ENCODE results near the gene HABP2. TPM values are rescaled to one million over a fixed set of nuclear protein-coding genes. Genes with fewer than 3 reads are reported as not detected.

The HABP2 gene
- polyA plus RNA-seq, 1 donor from 2014 or later, result not detected

DNA sequence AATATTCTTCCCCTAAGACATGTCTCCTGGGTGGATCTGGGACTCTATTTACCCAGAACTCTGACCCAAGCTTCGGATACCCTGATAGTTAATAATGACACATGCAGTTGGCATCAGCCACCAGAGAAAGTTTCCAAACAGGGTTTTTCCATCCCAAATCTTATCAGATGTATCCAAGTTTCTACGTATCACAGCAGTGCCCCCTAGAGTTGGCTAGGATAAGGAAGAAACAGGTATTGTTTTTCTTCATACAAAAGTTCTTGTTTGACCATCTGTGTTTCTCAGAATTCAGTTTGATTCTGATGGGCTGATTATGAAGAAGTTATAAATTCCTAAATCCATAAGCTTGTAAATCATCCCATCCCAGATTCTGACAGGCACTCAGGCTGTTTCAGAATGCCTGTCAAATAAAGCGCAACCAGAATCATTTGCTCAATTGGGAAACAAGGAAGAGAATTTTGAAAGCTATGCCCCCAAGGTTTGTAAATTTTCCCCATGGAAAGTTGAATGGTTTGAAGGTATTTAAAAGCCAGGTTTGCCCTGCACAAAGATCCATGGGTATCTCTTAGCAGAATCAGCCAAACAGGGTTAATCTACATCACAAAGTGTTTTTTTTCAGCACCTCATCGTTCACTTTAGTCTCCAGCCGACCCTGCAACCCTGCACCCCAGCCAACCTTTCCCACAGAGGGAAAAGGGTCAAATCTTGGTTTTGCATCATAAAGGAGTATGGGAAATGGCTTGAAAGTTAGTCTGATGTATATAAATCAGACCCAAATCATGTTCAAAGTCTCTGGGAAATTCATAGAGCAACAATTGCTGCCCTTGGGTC lies 63.6 kb downstream of the HABP2 start:
- no peaks in the 10 kb centered on the region for H3K9me3 ChIP-seq (ENCODE audit: low read length)
- H4K20me1 ChIP-seq (ENCODE audit: insufficient read depth), result no peaks in the 10 kb centered on the region
- H3K27me3 ChIP-seq (ENCODE audit: insufficient read depth, low read depth, low read length), result no peaks in the 10 kb centered on the region
- H3K9me2 ChIP-seq (ENCODE audit: insufficient read depth, low read length), result no peaks in the 10 kb centered on the region
- no peak overlapping the region for H3K4me2 ChIP-seq (ENCODE audit: low read length)
- H2AFZ ChIP-seq (ENCODE audit: low read depth, low read length), result no peak overlapping the region
- no peak overlapping the region for H3K9ac ChIP-seq (ENCODE audit: low read length)
- H3K36me3 ChIP-seq (ENCODE audit: insufficient read depth, low read length), result no peaks in the 10 kb centered on the region
- no peaks in the 10 kb centered on the region for H3F3A ChIP-seq (ENCODE audit: insufficient read depth, low read length, poor library complexity, severe bottlenecking)
- no peak for TF ChIP-seq TAF1 (IDR thresholded peaks at IDR 0.05; ENCODE audit: low read depth)
- TF ChIP-seq, protein P1, sequence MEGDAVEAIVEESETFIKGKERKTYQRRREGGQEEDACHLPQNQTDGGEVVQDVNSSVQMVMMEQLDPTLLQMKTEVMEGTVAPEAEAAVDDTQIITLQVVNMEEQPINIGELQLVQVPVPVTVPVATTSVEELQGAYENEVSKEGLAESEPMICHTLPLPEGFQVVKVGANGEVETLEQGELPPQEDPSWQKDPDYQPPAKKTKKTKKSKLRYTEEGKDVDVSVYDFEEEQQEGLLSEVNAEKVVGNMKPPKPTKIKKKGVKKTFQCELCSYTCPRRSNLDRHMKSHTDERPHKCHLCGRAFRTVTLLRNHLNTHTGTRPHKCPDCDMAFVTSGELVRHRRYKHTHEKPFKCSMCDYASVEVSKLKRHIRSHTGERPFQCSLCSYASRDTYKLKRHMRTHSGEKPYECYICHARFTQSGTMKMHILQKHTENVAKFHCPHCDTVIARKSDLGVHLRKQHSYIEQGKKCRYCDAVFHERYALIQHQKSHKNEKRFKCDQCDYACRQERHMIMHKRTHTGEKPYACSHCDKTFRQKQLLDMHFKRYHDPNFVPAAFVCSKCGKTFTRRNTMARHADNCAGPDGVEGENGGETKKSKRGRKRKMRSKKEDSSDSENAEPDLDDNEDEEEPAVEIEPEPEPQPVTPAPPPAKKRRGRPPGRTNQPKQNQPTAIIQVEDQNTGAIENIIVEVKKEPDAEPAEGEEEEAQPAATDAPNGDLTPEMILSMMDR (IDR thresholded peaks at IDR 0.05; ENCODE audit: poor library complexity, severe bottlenecking), result peak; percentile 47
- no peak overlapping the region for H3K4me3 ChIP-seq (ENCODE audit: low read length)
- no peaks in the 10 kb centered on the region for H3K79me2 ChIP-seq (replicated peaks; ENCODE audit: insufficient read depth, low read length)
- H3K27ac ChIP-seq (ENCODE audit: low read length), result no peak overlapping the region

DNA sequence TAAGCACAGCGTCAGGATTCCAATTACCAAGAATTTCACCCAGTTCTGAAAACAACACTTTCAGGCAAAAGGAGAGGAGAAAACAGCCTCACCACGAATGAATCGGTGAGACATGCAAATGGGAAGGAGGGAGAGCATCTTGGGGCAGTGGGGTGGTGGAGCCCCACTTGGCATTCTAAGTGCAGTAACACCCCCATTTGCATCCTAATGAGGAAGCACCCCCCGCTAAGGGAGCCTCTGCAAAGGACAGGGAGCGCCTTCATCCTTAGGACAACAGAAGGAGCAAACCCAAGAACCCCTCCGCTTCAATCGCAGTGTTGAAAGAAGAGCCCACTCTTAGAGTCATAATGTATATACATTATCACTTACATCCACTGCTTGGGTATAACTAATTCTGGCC lies 64.2 kb downstream of the HABP2 start:
- no peaks in the 10 kb centered on the region for H4K20me1 ChIP-seq (ENCODE audit: insufficient read depth)
- H3K27me3 ChIP-seq (ENCODE audit: insufficient read depth, low read depth, low read length), result no peaks in the 10 kb centered on the region
- no peak overlapping the region for H3K4me2 ChIP-seq (ENCODE audit: low read length)
- TF ChIP-seq EZH2 (IDR thresholded peaks at IDR 0.05; ENCODE audit: borderline replicate concordance, insufficient read depth, low read length, poor library complexity, severe bottlenecking), result no peak
- TF ChIP-seq MXI1 (conservative IDR thresholded peaks at IDR 0.05; ENCODE audit: poor library complexity, severe bottlenecking), result no peak
- TF ChIP-seq POLR2AphosphoS5 (IDR thresholded peaks at IDR 0.05), result no peak
- TF ChIP-seq RAD21 (conservative IDR thresholded peaks at IDR 0.05), result no peak
- H3K9me2 ChIP-seq (ENCODE audit: insufficient read depth, low read length), result no peaks in the 10 kb centered on the region
- H3K9ac ChIP-seq (ENCODE audit: low read length), result no peak overlapping the region
- H3K4me3 ChIP-seq (ENCODE audit: low read length), result no peak overlapping the region
- H3K36me3 ChIP-seq (ENCODE audit: insufficient read depth, low read length), result no peaks in the 10 kb centered on the region
- H3K79me2 ChIP-seq (replicated peaks; ENCODE audit: insufficient read depth, low read length), result no peaks in the 10 kb centered on the region
- H3K27ac ChIP-seq (ENCODE audit: low read length), result no peak overlapping the region
- H3K9me3 ChIP-seq (ENCODE audit: low read length), result no peaks in the 10 kb centered on the region
- H2AFZ ChIP-seq (ENCODE audit: low read depth, low read length), result no peak overlapping the region
- no peaks in the 10 kb centered on the region for H3F3A ChIP-seq (ENCODE audit: insufficient read depth, low read length, poor library complexity, severe bottlenecking)

DNA sequence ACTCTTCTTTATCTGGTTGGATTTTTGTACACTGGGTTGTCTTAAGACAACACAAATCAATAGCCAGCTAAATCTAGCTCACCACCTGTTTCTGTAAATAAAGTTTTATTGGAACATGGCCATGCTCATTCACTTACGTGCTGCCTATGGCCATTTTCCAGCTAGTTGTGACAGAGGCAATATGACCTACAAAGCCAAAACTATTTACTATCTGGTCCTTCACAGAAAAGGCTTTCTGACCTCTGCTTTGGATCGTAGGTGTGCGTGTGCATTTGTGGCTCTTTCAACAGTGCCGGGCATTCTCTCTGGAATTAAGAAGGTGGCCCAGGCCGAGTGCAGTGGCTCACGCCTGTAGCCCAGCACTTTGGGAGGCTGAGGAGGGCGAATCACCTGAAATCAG lies 65.5 kb downstream of the HABP2 start:
- Histone ChIP-seq H3K27me3 (ENCODE audit: insufficient read depth, low read depth, low read length) (no peaks in the 10 kb centered on the region), H3K27ac (ENCODE audit: low read length) (no peak overlapping the region), H3K79me2 (replicated peaks; ENCODE audit: insufficient read depth, low read length) (no peaks in the 10 kb centered on the region), H3K4me2 (ENCODE audit: low read length) (no peak overlapping the region), H3K36me3 (ENCODE audit: insufficient read depth, low read length) (no peaks in the 10 kb centered on the region), H3K9me2 (ENCODE audit: insufficient read depth, low read length) (no peaks in the 10 kb centered on the region), H2AFZ (ENCODE audit: low read depth, low read length) (no peak overlapping the region), H4K20me1 (ENCODE audit: insufficient read depth) (no peaks in the 10 kb centered on the region), H3K4me3 (ENCODE audit: low read length) (no peak overlapping the region), H3K9me3 (ENCODE audit: low read length) (no peaks in the 10 kb centered on the region), H3K9ac (ENCODE audit: low read length) (no peak overlapping the region), H3F3A (ENCODE audit: insufficient read depth, low read length, poor library complexity, severe bottlenecking) (no peaks in the 10 kb centered on the region)
- TF ChIP-seq, protein P2, sequence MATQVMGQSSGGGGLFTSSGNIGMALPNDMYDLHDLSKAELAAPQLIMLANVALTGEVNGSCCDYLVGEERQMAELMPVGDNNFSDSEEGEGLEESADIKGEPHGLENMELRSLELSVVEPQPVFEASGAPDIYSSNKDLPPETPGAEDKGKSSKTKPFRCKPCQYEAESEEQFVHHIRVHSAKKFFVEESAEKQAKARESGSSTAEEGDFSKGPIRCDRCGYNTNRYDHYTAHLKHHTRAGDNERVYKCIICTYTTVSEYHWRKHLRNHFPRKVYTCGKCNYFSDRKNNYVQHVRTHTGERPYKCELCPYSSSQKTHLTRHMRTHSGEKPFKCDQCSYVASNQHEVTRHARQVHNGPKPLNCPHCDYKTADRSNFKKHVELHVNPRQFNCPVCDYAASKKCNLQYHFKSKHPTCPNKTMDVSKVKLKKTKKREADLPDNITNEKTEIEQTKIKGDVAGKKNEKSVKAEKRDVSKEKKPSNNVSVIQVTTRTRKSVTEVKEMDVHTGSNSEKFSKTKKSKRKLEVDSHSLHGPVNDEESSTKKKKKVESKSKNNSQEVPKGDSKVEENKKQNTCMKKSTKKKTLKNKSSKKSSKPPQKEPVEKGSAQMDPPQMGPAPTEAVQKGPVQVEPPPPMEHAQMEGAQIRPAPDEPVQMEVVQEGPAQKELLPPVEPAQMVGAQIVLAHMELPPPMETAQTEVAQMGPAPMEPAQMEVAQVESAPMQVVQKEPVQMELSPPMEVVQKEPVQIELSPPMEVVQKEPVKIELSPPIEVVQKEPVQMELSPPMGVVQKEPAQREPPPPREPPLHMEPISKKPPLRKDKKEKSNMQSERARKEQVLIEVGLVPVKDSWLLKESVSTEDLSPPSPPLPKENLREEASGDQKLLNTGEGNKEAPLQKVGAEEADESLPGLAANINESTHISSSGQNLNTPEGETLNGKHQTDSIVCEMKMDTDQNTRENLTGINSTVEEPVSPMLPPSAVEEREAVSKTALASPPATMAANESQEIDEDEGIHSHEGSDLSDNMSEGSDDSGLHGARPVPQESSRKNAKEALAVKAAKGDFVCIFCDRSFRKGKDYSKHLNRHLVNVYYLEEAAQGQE (IDR thresholded peaks at IDR 0.05; ENCODE audit: borderline replicate concordance), result no peak
